Thyroid gland (tissue), 4 donors: ENCODE measurements around the gene MLLT6.

Experiments
- CTCF ChIP-seq, 6 experiments: fragments of 200-600 bp in 3 of 6; fragments of 450-650 bp in 3 of 6; sonication (generic) in 3 of 6; IDR thresholded peaks; one replicate each; pipeline ENCODE4 v1.5.1; 2016 to 2019; ENCODE audit warnings: antibody characterized with exemption in 6 of 6, mild to moderate bottlenecking in 2 of 6, inconsistent platforms in 1 of 6, moderate library complexity in 1 of 6
- POLR2A ChIP-seq, 2 donors: fragments of 450-650 bp; IDR thresholded peaks; one replicate each; pipeline ENCODE4 v1.6.1; 2017; ENCODE audit warnings: antibody characterized with exemption in 2 of 2, mild to moderate bottlenecking in 2 of 2, moderate library complexity in 1 of 2

- no peak for TF ChIP-seq CTCF (IDR thresholded peaks at IDR 0.05)
- no peak for TF ChIP-seq POLR2A (IDR thresholded peaks at IDR 0.05)
Observed at GRCh38 chr17:38677819-38678218, 27.3 kb upstream of the MLLT6 start.
